Muscle layer of colon (tissue), 2 donors: ENCODE measurements around the gene NT5M.

ENCODE experiments used
- H3K27ac ChIP-seq: one replicate; pipeline ENCODE4 v1.7.0; 2013; ENCODE audit warnings: low read depth, mild to moderate bottlenecking, low read length, moderate library complexity
- H3K27me3 ChIP-seq, 2 donors: one replicate each; pipeline ENCODE4 v1.7.0; 2013; ENCODE audit warnings: low read length in 2 of 2, mild to moderate bottlenecking in 2 of 2; ENCODE audit not compliant: insufficient read depth in 2 of 2, control insufficient read depth in 1 of 2
- H3K36me3 ChIP-seq: one replicate; pipeline ENCODE4 v1.7.0; 2013; ENCODE audit warnings: mild to moderate bottlenecking, low read length; ENCODE audit not compliant: insufficient read depth
- H3K4me1 ChIP-seq: one replicate; pipeline ENCODE4 v1.7.0; 2013; ENCODE audit warnings: mild to moderate bottlenecking, low read length; ENCODE audit not compliant: insufficient read depth
- H3K4me3 ChIP-seq, 2 donors: one replicate each; pipeline ENCODE4 v1.7.0; 2013; ENCODE audit warnings: low read length in 2 of 2, low read depth in 1 of 2, mild to moderate bottlenecking in 1 of 2, moderate library complexity in 1 of 2
- H3K9ac ChIP-seq: one replicate; pipeline ENCODE4 v1.7.0; 2013; ENCODE audit warnings: low read length
- H3K9me3 ChIP-seq: one replicate; pipeline ENCODE4 v1.7.0; 2013; ENCODE audit warnings: mild to moderate bottlenecking, low read length
- donor health status: abdominal sarcoma.
- donor health status: Adenocarcinoma of cecum.

The NT5M gene

DNA sequence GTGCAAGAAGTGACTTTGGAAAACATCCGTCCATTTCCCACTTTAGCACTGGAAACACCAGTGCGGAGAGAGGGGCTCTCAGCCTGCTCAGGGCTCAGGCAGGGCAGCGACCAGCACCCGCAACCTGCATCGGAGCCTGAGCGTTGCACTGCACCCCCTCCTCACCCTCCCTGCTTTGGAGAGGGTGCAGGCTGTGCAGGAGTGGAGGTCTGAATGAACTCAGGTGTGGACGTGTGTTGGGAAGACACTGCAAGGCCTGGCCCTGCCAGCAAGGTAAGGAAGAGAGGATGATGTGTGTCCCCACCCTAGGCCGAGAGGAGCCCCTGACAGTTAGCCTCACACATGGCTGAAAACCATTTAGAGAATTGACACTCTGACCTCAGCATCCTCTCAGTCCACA lies 81.8 kb downstream of the NT5M start:
- Histone ChIP-seq H3K27ac (no peak overlapping the region), H3K9me3 (no peaks in the 10 kb centered on the region), H3K4me3 (no peak overlapping the region), H3K36me3 (no peaks in the 10 kb centered on the region), H3K27me3 (peaks cover 0 to 16% of the 10 kb centered on the region in 2 donors), H3K9ac (no peak overlapping the region), H3K4me1 (no peaks in the 10 kb centered on the region)

DNA sequence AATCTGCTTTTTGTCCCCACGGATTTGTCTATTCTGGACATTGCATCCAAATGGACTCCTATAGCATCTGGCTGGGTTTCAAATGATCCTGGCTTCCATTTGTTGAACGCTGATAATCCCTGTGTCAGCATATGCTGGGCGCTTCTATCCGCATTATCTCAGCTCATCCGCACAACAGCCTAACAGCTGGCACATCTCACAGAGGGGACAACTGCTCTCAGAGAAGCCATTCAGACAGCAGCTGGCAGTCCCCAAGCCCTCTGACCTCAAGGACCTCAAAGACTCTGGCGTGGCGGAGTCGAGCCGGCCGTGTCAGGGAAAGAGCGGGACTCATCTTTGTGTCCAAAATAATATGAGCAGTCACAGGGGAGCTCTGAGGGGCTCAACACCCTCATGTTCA lies 82.3 kb downstream of the NT5M start:
- no peak overlapping the region for H3K4me3 ChIP-seq
- H3K4me1 ChIP-seq = no peaks in the 10 kb centered on the region
- H3K27ac ChIP-seq = no peak overlapping the region
- peaks cover 0 to 12% of the 10 kb centered on the region in 2 donors for H3K27me3 ChIP-seq
- H3K9ac ChIP-seq = no peak overlapping the region
- no peaks in the 10 kb centered on the region for H3K9me3 ChIP-seq
- no peaks in the 10 kb centered on the region for H3K36me3 ChIP-seq

DNA sequence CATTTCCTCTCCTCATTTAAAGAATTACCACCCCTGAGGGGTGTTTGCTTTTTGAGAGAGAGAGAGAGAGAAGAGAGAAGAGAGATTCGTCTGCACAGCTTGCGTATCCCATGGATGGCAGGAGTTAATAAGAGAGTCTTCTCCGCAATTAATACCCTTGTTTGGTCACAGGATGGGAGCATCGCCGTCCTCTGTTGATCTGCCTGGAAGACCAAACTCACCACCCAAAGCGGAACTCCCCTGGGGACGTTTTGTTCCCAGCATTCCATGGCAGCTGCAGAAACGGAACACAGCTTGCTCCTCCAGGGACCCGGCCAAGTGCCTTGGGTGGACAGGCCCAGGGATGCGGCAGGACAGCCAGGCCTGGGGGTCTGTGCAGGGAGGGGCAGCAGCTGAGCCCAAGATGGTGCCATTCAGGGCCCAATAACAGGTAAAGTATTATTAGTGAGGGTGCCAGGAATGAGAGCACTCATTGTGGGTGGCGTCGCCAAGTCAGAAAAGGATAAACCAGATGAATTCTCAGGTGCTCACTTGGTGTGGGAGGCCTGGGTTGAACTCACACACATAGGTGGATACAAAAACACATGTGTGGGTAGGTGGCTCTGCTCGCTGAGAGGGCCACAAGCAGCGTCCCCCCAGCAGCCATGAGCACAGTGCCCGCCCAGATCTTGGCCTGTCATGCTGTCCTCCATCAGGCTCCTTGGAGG lies 83.1 kb downstream of the NT5M start:
- H3K4me1 ChIP-seq = no peaks in the 10 kb centered on the region
- no peaks in the 10 kb centered on the region for H3K36me3 ChIP-seq
- no peak overlapping the region for H3K27ac ChIP-seq
- H3K9ac ChIP-seq = no peak overlapping the region
- no peak overlapping the region for H3K4me3 ChIP-seq
- H3K9me3 ChIP-seq = no peaks in the 10 kb centered on the region
- H3K27me3 ChIP-seq = peaks cover 0 to 7% of the 10 kb centered on the region in 2 donors

DNA sequence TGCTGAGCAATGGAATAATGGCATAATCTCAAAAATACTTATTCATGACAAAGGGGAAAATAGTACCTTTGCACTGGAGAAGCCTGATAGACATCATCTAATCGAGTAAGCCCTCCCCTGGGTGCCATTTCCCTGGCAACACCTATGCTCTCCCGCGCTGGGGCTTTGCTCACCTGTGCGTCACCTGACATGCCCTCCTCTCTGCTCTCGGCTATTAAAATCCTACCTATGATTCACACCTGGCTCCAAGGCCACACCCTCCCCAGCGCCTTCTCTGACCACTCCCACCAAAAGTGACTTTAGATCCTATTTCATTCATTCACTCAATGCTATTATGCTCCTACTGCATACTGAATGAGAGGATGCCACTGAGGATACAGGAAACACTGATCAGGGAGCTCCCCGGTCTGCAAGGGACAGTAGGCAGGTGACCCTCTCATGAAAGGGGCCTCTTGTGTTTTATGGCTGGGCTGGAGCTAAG lies 83.9 kb downstream of the NT5M start:
- Histone ChIP-seq H3K27me3 (peaks cover 0 to 7% of the 10 kb centered on the region in 2 donors), H3K9ac (no peak overlapping the region), H3K27ac (no peak overlapping the region), H3K9me3 (no peaks in the 10 kb centered on the region), H3K4me3 (no peak overlapping the region), H3K4me1 (no peaks in the 10 kb centered on the region), H3K36me3 (no peaks in the 10 kb centered on the region)

DNA sequence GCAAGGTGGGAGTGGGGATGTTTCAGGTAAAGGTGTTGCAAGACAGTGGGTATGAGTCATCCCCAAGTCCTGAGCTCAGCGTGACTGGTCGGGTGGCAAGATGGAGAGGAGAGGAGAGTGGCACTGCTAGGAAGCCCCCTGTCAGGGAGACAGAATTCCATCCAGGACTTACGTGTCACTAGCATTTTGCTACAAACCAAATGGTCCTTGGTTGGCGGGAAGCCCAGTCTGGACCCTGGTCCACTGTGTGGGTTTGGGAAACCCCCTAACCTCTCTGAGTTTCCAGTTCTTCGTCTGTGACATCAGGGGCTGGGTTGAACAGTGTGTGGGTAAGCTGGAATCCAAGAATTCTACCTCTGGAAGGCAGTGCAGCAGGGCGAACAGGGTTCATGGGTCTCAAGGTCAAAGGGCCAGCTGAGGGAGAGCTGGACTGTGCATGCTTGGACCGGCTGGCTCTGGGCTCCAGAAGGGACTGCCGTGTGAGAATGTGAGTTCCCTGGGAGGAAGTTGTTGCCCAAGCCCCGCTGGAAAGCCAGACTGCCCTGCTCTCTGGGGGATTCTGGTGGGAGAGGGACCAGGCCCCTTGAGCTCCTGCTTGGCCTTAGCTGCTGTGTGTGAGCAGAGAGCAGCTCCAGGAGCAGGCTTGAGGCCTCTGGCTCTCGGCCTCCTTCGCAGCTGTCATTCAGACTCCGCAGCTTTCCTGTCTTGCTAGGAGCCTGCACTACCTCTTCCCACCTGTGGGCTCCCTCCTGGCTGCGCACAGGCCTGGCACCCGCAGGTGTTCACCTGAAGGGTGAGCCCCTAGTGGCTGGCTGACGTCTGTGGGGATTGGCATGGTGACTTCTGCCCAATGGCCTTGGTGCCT lies 84.6 kb downstream of the NT5M start:
- Histone ChIP-seq H3K27ac (no peak overlapping the region), H3K4me1 (no peaks in the 10 kb centered on the region), H3K4me3 (no peak overlapping the region), H3K36me3 (no peaks in the 10 kb centered on the region), H3K9ac (no peak overlapping the region), H3K27me3 (peaks cover 0 to 7% of the 10 kb centered on the region in 2 donors), H3K9me3 (no peaks in the 10 kb centered on the region)

DNA sequence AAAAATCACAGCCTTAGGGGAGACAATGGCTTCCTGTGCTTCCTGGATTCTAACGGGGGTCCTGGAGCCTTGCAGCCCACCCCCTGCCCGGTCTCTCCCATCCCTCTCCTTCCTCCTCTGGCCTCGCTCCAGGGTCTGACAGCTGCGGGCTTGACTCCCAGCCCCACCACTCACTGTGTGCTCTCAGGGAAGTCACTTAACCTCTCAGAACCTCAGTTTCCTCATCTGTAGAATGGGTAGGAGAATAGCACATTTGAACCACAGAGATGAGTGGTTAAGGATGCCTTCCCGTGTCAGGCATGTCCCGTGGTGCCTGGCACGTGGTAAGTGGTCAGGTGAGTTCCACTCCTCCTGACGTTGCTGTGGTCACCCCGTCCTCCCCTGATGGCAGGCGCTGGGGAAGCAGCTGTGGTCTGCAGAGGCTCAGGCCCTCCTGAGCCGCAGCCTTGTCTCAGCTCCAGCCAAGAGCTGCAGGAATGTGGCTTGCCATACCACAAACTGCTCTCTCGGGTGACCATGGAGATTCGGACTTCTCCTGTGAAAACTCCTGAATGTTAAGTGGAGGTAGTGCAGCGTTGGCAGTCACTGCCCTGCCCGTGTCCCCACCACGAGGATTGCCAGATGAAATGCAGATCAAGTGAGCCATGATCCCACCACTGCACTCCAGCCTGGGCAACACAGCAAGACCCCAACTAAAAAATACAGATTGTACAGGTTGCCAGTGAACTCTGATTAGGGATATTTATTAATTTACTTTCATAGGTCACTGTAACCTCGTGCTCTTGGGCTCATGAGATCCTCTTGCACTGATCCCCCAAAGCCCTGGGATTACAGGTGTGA lies 85.7 kb downstream of the NT5M start:
- Histone ChIP-seq H3K27ac (no peak overlapping the region), H3K9ac (no peak overlapping the region), H3K27me3 (peaks cover 0 to 7% of the 10 kb centered on the region in 2 donors)

DNA sequence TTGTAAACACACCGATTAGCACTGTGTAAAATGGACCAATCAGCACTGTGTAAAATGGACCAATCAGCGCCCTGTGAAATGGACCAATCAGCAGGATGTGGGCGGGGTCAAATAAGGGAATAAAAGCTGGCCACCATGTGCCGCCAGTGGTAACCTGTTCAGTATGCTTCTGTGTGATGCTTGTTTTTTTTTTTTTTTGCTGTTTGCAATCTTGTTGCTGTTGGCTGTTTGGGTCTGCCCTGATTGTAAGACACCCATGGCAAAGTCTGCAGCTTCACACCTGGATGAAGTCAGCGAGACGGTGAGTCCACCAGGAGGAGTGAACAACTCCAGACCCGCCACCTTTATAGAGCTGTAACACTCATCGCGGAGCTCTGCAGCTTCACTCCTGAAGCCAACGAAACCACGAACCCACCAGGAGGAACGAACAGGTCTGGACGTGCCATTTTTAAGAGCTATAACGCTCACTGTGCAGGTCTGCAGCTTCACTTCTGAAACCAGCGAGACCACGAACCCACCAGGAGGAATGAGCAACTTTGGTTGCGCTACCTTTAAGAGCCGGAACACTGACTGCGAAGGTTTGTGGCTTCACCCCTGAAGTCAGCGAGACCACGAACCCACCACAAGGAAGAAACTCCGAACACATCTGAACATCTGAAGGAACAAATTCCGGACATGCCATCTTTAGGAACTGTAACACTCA lies 88.6 kb downstream of the NT5M start:
- no peaks in the 10 kb centered on the region for H3K36me3 ChIP-seq
- H3K4me3 ChIP-seq = no peak overlapping the region
- no peaks in the 10 kb centered on the region for H3K4me1 ChIP-seq
- no peak overlapping the region for H3K27ac ChIP-seq
- H3K9ac ChIP-seq = no peak overlapping the region
- no peaks in the 10 kb centered on the region for H3K9me3 ChIP-seq
- peaks cover 0 to 7% of the 10 kb centered on the region in 2 donors for H3K27me3 ChIP-seq

More for the DNA sequence above, 85.7 kb downstream of the NT5M start:
- H3K36me3 ChIP-seq = no peaks in the 10 kb centered on the region
- H3K9me3 ChIP-seq = no peaks in the 10 kb centered on the region
- H3K4me1 ChIP-seq = no peaks in the 10 kb centered on the region
- H3K4me3 ChIP-seq = no peak overlapping the region

DNA sequence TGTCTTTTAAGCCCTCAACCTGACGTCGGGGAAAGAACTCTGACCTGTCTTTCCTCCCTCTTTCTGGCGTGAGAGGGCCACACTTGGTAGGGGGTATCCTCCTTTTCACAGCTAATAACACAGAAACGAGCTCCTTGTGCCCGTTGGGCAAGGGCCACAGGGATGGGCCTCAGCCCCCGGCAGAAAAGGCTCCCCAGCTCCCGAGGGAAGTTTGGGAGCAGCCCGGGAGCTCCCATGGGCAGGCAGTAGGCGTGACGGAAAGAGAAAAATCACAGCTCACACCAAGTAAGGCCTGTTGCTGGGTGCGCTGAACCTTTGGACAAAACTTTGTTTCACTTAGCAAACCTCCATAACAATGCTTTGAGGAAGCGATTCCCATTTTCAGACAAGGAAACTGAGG lies 90.8 kb downstream of the NT5M start:
- Histone ChIP-seq H3K4me3 (no peak overlapping the region), H3K27ac (no peak overlapping the region), H3K9me3 (no peaks in the 10 kb centered on the region), H3K36me3 (no peaks in the 10 kb centered on the region), H3K9ac (no peak overlapping the region), H3K4me1 (no peaks in the 10 kb centered on the region), H3K27me3 (peaks cover 0 to 2% of the 10 kb centered on the region in 2 donors)

DNA sequence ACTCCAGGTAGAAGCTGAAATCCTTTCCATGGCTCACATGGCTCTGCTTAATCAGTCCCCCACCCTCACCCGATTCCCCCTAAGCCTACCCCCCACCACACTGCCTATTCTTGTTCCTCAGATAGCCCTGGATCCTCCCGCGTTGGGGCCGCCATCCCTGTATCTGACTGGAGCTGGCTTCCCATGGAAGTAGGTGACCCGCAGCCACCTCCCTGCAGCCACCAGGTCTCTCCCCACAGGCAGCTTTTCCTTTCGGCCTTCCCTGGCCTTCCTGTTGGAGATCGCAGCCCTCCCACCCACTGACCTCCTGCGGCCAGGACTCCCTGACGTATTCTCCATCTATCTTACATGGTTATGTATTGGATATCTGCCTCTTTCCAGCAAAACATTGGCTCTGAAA lies 91.3 kb downstream of the NT5M start:
- no peak overlapping the region for H3K27ac ChIP-seq
- no peak overlapping the region for H3K9ac ChIP-seq
- no peak overlapping the region for H3K4me3 ChIP-seq
- H3K36me3 ChIP-seq = no peaks in the 10 kb centered on the region
- H3K27me3 ChIP-seq = no peaks in the 10 kb centered on the region
- H3K4me1 ChIP-seq = no peaks in the 10 kb centered on the region
- H3K9me3 ChIP-seq = no peaks in the 10 kb centered on the region

DNA sequence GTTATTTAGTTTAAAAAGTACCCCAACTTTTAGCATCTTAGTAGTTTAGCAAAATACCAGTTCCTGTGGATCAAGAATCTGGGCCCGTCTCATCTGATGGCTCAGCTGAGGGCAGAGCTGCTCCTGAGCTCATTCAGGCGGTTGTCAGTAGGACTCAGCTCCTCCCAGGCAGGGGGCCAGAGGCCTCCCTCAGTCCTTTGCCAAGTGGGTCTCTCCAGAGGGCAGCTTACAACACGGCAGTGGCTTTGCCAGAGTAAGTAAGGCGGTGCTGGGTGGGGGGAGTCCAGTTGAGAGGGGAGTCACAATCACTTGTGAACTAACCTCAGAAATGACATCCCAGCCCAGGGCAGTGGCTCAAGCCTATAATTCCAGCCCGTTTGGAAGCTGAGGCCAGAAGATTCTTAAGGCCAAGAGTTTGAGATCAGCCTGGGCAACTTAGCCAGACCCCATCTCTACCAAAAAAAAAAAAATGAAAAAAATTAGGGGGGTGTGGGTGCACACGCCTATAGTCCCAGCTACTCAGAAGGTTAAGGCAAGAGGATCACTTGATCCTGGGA lies 92.2 kb downstream of the NT5M start:
- Histone ChIP-seq H3K36me3 (no peaks in the 10 kb centered on the region), H3K27me3 (no peaks in the 10 kb centered on the region), H3K4me1 (no peaks in the 10 kb centered on the region), H3K27ac (no peak overlapping the region), H3K4me3 (no peak overlapping the region), H3K9ac (no peak overlapping the region), H3K9me3 (no peaks in the 10 kb centered on the region)
